ENCODE measurements around the gene SCAF1. TPM values are rescaled to one million over a fixed set of nuclear protein-coding genes. Genes with fewer than 3 reads are reported as not detected.
A peak's percentile ranks its signal among the peaks of the same experiment; 100 is the strongest.

The SCAF1 gene
- total and polyA plus RNA-seq, 8 donors, result 24.7 to 63.8 (median 34.9) TPM

DNA sequence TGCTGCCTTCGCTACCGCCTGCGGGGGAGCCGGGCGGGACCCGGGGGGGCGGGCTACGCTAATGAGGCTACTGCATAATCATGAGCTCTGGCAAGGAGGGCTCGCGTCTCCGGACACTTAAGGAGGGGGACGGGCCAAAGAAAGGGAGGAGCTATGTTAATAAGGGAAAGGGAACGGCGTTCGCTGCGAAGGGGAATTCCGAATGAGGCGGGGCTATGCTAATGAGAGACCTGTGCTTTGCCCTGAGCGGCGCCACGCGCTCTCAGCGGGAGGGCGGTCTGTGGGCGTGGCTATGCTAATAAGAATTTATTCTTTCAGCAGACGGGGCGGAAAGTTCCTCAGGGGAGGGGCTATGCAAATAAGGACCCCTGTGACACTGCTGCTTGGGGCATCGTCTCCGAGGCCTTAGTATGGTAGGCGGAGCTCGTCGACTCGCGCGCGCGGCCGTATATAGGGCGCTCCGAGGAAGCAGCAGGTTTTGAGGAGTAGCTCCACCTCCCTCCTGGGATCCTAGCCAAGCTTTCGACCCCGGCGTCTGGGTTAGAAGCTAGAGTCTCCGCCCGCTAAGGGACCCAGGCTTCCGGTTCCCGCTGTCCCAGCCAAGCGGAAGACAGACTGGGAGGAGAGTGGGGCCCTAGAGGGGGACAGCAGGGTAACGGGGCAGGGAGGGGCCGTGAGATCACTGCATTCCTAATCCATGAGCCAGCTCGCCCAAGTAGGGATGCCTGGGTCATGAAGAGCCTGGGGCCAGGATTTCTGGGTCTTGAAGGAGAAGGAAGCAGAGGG is 1.7 kb upstream of the SCAF1 start, which contains the start of gene RRAS:
Gene RRAS, minus strand, starts transcription at position 31 of the 786 bp plus-strand sequence. CDS start 45 bp downstream, outside the sequence.
- Histone ChIP-seq H3K27ac (peak within 1 kb of the TSS; percentile 98 to 100), H3K4me1 (peaks cover 30 to 74% of the 10 kb centered on the region in 2 donors)
- ATAC-seq, result peak; percentile 69

DNA sequence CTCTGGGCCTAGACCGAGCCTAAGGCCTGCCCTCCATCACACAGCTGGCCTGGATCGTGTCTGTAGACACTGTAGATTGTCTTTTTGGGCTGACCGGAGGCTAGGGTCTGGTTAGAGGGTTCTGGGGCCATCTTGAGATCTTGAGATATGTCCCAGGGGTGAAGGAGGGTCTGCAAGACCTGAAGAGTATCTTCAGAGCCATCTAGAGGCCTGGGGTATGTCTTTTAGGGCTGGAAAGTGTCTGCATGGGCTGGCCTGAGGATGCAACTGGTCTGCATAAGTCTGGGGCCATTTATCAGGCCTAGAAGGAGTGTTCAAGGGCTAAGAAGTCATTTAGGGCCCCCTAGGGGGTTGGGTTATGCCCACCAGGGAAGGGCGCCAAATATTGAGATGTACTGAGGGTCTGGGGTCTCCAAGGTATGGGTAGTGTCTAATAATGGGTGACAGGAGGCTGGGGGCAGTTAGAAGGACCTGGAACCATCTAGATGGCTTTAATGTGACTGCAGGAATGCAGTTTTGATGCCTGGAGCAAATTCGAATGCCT is 555 bp downstream of the SCAF1 start:
- peak overlapping the region; percentile 95 to 97 for H3K4me3 ChIP-seq
- intact Hi-C loops (cut with DNase I), result no loop called here
- no peaks in the 10 kb centered on the region for H3K9me3 ChIP-seq
- ATAC-seq (no peak), DNase-seq (no peak)
- peaks cover 25 to 52% of the 10 kb centered on the region in 2 donors for H3K4me1 ChIP-seq
- TF ChIP-seq, protein P1, sequence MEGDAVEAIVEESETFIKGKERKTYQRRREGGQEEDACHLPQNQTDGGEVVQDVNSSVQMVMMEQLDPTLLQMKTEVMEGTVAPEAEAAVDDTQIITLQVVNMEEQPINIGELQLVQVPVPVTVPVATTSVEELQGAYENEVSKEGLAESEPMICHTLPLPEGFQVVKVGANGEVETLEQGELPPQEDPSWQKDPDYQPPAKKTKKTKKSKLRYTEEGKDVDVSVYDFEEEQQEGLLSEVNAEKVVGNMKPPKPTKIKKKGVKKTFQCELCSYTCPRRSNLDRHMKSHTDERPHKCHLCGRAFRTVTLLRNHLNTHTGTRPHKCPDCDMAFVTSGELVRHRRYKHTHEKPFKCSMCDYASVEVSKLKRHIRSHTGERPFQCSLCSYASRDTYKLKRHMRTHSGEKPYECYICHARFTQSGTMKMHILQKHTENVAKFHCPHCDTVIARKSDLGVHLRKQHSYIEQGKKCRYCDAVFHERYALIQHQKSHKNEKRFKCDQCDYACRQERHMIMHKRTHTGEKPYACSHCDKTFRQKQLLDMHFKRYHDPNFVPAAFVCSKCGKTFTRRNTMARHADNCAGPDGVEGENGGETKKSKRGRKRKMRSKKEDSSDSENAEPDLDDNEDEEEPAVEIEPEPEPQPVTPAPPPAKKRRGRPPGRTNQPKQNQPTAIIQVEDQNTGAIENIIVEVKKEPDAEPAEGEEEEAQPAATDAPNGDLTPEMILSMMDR (IDR thresholded peaks at IDR 0.05), result no peak
- H3K27ac ChIP-seq, result peak overlapping the region; percentile 83 to 98
- no peaks in the 10 kb centered on the region for H3K27me3 ChIP-seq
- peaks cover 0 to 28% of the 10 kb centered on the region in 2 donors for H3K36me3 ChIP-seq

More for the DNA sequence above, 1.7 kb upstream of the SCAF1 start, which contains the start of gene RRAS:
- Histone ChIP-seq H3K4me3 (peak within 1 kb of the TSS; percentile 55 to 95), H3K27me3 (no peaks in the 10 kb centered on the region), H3K9me3 (no peaks in the 10 kb centered on the region), H3K36me3 (peaks cover 0 to 10% of the 10 kb centered on the region in 2 donors)
- DNase-seq, result peak; percentile 99 to 100 (median 100)
- intact Hi-C loops (cut with DNase I), result no loop called here
- TF ChIP-seq, protein P1 (IDR thresholded peaks at IDR 0.05), result peak in 1 of 2 donors; percentile 11

DNA sequence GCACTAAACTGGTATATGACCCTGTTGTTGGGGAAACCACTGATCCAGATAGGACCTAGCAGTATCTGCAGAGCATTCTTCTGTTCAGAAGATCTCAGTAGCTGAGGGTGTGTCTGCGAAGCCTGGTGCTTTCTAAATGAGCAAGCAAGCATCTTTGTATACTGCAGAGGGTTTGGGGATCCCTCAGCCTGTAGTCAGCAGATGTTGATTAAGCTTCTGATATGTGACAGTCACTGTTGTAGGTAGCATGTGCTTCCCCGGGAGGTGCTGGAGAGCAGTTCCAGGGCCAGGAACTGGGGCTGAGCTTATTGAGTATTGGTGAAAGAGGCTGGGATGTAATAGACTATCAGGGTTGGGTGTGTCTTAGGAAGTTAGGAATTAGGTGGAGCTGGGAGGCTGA is 1.5 kb downstream of the SCAF1 start:
- TF ChIP-seq, protein P1 (IDR thresholded peaks at IDR 0.05), result no peak
- H3K27me3 ChIP-seq, result no peaks in the 10 kb centered on the region
- H3K27ac ChIP-seq, result no peak overlapping the region
- ATAC-seq (no peak), DNase-seq (no peak)
- H3K4me1 ChIP-seq, result peaks cover 22 to 43% of the 10 kb centered on the region in 2 donors
- no peaks in the 10 kb centered on the region for H3K9me3 ChIP-seq
- H3K36me3 ChIP-seq, result peaks cover 0 to 37% of the 10 kb centered on the region in 2 donors
- H3K4me3 ChIP-seq, result no peak overlapping the region
- intact Hi-C loops (cut with DNase I), result no loop called here

DNA sequence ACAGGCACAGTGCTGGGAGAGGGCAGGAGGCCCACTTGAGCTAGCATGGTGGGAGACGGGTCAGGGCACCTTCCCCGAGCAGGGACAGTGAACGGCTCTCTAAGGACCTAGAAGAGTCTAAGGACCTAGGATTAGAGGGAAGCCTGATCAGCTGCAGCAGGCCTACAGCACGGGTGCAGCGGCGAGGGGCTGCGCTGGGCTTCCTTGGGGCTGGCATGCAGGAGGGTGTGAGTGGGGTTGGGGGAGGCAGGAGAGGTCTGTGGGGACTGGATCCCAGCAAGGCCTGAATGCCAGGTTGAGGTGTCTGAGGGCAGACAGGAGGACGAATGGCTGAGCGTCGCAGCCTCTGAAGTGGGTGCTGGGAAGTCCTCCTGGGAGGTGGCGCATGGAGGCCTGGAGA is 3.6 kb downstream of the SCAF1 start:
- Histone ChIP-seq H3K4me1 (peaks cover 15 to 32% of the 10 kb centered on the region in 2 donors), H3K4me3 (no peak overlapping the region), H3K9me3 (no peaks in the 10 kb centered on the region), H3K36me3 (peaks cover 0 to 59% of the 10 kb centered on the region in 2 donors), H3K27me3 (no peaks in the 10 kb centered on the region), H3K27ac (no peak overlapping the region)
- intact Hi-C loops (cut with DNase I), result no loop called here
- TF ChIP-seq, protein P1 (IDR thresholded peaks at IDR 0.05), result no peak
- no peak for DNase-seq
- no peak for ATAC-seq

DNA sequence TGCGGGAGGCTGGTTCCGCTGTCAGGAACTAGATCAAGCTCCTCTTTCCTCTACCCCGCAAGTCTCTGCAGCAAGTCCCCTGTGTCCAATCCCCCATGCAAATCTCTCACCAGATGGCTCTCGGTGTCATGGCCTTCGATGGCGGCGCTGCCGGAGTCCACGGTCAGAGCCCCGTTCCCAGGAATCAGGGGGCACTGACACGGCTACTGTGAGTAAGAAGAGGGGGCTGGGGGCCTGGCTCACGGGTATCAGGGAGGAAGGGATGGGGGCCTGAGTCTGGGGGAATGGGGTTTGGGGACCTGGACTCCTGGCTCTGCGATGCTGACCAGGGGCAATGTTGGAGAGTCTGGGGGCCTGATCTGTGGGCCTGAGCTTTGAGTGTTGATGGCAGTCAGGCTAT is 4.0 kb downstream of the SCAF1 start:
- no peaks in the 10 kb centered on the region for H3K9me3 ChIP-seq
- ATAC-seq (no peak), DNase-seq (no peak)
- TF ChIP-seq, protein P1 (IDR thresholded peaks at IDR 0.05), result no peak
- H3K4me3 ChIP-seq, result no peak overlapping the region
- H3K4me1 ChIP-seq, result peaks cover 12 to 28% of the 10 kb centered on the region in 2 donors
- no peaks in the 10 kb centered on the region for H3K27me3 ChIP-seq
- peaks cover 0 to 62% of the 10 kb centered on the region in 2 donors for H3K36me3 ChIP-seq
- H3K27ac ChIP-seq, result no peak overlapping the region
- intact Hi-C loops (cut with DNase I), result no loop called here

All from left lung (tissue), 10 donors.